Astrocyte of the cerebellum (primary cell): Measurements from ENCODE around the gene APBA1.

ENCODE experiments used
- DNase-seq: peaks from one replicate; pipeline ENCODE4 v3.0.0-alpha.2; 2011; ENCODE audit warnings: low read depth
- H3K4me3 ChIP-seq: 2 replicates; pipeline ENCODE4 v1.5.1; 2011; ENCODE audit warnings: mild to moderate bottlenecking, low read depth, low read length, moderate library complexity
- CTCF ChIP-seq: IDR thresholded peaks from 2 replicates; pipeline ENCODE4 v1.5.1; 2012; ENCODE audit warnings: low read length, low read depth, moderate library complexity, mild to moderate bottlenecking; ENCODE audit errors: missing control alignments
- in situ Hi-C: cut with HindIII; loops from 2 replicates; pipeline ENCODE4 v1.10.0; 2017; ENCODE audit warnings: low sequenced_read_pairs

Gene APBA1

GRCh38 chr9:69526699-69527098, 145.5 kb downstream of the APBA1 start:
- H3K4me3 ChIP-seq = no peak overlapping the region
- TF ChIP-seq CTCF = no peak
- in situ Hi-C loops = no loop called here
- DNase-seq = no peak

- no peak for TF ChIP-seq CTCF
- no peak for DNase-seq
- no peak overlapping the region for H3K4me3 ChIP-seq
- in situ Hi-C loops = no loop called here
These were observed 152.5 kb downstream of the APBA1 start for GRCh38 chr9:69519470-69520240.

- TF ChIP-seq CTCF = no peak
- H3K4me3 ChIP-seq = no peak overlapping the region
- DNase-seq = no peak
- in situ Hi-C loops = no loop called here
These were observed 155.5 kb downstream of the APBA1 start for GRCh38 chr9:69516353-69517322.

- TF ChIP-seq CTCF = no peak
- no peak overlapping the region for H3K4me3 ChIP-seq
- in situ Hi-C loops = no loop called here
- no peak for DNase-seq
These were observed 156.4 kb downstream of the APBA1 start for GRCh38 chr9:69515810-69516209.

- no peak for DNase-seq
- H3K4me3 ChIP-seq = no peak overlapping the region
- in situ Hi-C loops = no loop called here
- no peak for TF ChIP-seq CTCF
These were observed 158.9 kb downstream of the APBA1 start for GRCh38 chr9:69513141-69513820.

- TF ChIP-seq CTCF = no peak
- DNase-seq = no peak
- in situ Hi-C loops = no loop called here
- no peak overlapping the region for H3K4me3 ChIP-seq
These were observed 168.1 kb downstream of the APBA1 start for GRCh38 chr9:69504058-69504457.
